HG03439 (cell line): ENCODE measurements around the gene DPYSL4.

Experiments used
- ATAC-seq: cut with Tn5 transposase; IDR thresholded peaks from one replicate; pipeline ENCODE4 v1.9.1; 2021; ENCODE audit warnings: mild to moderate bottlenecking, moderate library complexity; ENCODE audit not compliant: unreplicated experiment

DPYSL4 gene

GRCh38 chr10:132193907-132194552 is 7.3 kb downstream of the DPYSL4 start:
- ATAC-seq, result no peak

- no peak for ATAC-seq
These were observed 8.0 kb downstream of the DPYSL4 start for GRCh38 chr10:132194726-132195125.

- ATAC-seq, result no peak
These were observed 8.8 kb downstream of the DPYSL4 start for GRCh38 chr10:132195366-132196075.

GRCh38 chr10:132196178-132197113 is 9.7 kb downstream of the DPYSL4 start:
- ATAC-seq, result no peak

- no peak for ATAC-seq
These were observed 10.7 kb downstream of the DPYSL4 start for GRCh38 chr10:132197271-132198067.

- ATAC-seq, result no peak
These were observed 11.3 kb downstream of the DPYSL4 start for GRCh38 chr10:132198068-132198370.

- ATAC-seq, result no peak
These were observed 11.8 kb downstream of the DPYSL4 start for GRCh38 chr10:132198381-132199181.

- no peak for ATAC-seq
These were observed 12.6 kb downstream of the DPYSL4 start for GRCh38 chr10:132199268-132199853.

GRCh38 chr10:132199854-132200311 is 13.1 kb downstream of the DPYSL4 start:
- ATAC-seq, result no peak

- ATAC-seq, result no peak
These were observed 13.8 kb downstream of the DPYSL4 start for GRCh38 chr10:132200344-132201110.

- no peak for ATAC-seq
These were observed 14.6 kb downstream of the DPYSL4 start for GRCh38 chr10:132201111-132201969.

GRCh38 chr10:132202070-132202970 is 15.6 kb downstream of the DPYSL4 start:
- no peak for ATAC-seq

GRCh38 chr10:132203256-132204077 is 16.7 kb downstream of the DPYSL4 start:
- no peak for ATAC-seq

GRCh38 chr10:132204078-132204780 is 17.5 kb downstream of the DPYSL4 start:
- no peak for ATAC-seq

GRCh38 chr10:132204781-132205473 is 18.2 kb downstream of the DPYSL4 start:
- ATAC-seq, result no peak
